OCI-LY7 (cell line): ENCODE results near the gene TNFAIP1. TPM values are rescaled to one million over a fixed set of nuclear protein-coding genes. Genes with fewer than 3 reads are reported as not detected.
A peak's percentile ranks its signal among the peaks of the same experiment; 100 is the strongest.

Experiments used
- BruUV-seq: library from RNA; stranded (reverse); fragments of 400-500 nt; replicated peaks from 2 replicates; lab custom pipeline; 2021; lab: Mats Ljungman, UMichigan
- CTCF ChIA-PET: fragments of 300-600 bp; sonication (Branson Sonifier 250); formaldehyde crosslinking; loops from one replicate; lab custom pipeline; 2022; ENCODE audit warnings: antibody characterized with exemption; ENCODE audit not compliant: unreplicated experiment; lab: Charles Lee
- POLR2A ChIA-PET: fragments of 300-600 bp; sonication (Branson Sonifier 250); formaldehyde crosslinking; loops from one replicate; lab custom pipeline; 2022; ENCODE audit warnings: antibody characterized with exemption; lab: Charles Lee
- DNase-seq: peaks from one replicate; pipeline ENCODE4 v3.0.0-alpha.2; 2015; ENCODE audit warnings: low spot score
- H2AFZ ChIP-seq: fragments of 200-600 bp; sonication (generic), shearing (Covaris generic); 2 replicates; pipeline ENCODE4 v1.6.1; 2014; ENCODE audit warnings: mild to moderate bottlenecking, antibody characterized with exemption, low read length, moderate library complexity
- H3K27ac ChIP-seq: fragments of 200-600 bp; sonication (generic); 2 replicates; pipeline ENCODE4 v1.5.1; 2014; ENCODE audit warnings: mixed run types, low read depth, mild to moderate bottlenecking, moderate library complexity, low read length, inconsistent platforms; ENCODE audit not compliant: poor library complexity, severe bottlenecking
- H3K36me3 ChIP-seq: fragments of 200-600 bp; sonication (generic); 2 replicates; pipeline ENCODE4 v1.6.1; 2014; ENCODE audit warnings: mild to moderate bottlenecking, antibody characterized with exemption, low read length, moderate library complexity, mixed read lengths; ENCODE audit not compliant: insufficient read depth
- H3K4me1 ChIP-seq: fragments of 200-600 bp; sonication (generic); 2 replicates; pipeline ENCODE4 v1.5.1; 2014; ENCODE audit warnings: mild to moderate bottlenecking, low read length; ENCODE audit not compliant: insufficient read depth, poor library complexity, severe bottlenecking
- H3K4me2 ChIP-seq: fragments of 200-600 bp; sonication (generic); 2 replicates; pipeline ENCODE4 v1.6.1; 2014; ENCODE audit warnings: mild to moderate bottlenecking, low read length
- H3K4me3 ChIP-seq: fragments of 200-600 bp; sonication (generic); 2 replicates; pipeline ENCODE4 v1.5.1; 2014; ENCODE audit warnings: mild to moderate bottlenecking, low read depth, low read length; ENCODE audit not compliant: poor library complexity, severe bottlenecking
- H3K79me2 ChIP-seq: fragments of 200-600 bp; sonication (generic); 2 replicates; pipeline ENCODE4 v1.6.1; 2016; ENCODE audit warnings: low read depth, mild to moderate bottlenecking, low read length, moderate library complexity, mixed read lengths; ENCODE audit not compliant: insufficient read depth
- H3K9me2 ChIP-seq: fragments of 200-600 bp; sonication (generic); 2 replicates; pipeline ENCODE4 v1.6.1; 2016; ENCODE audit warnings: mild to moderate bottlenecking, low read length, mixed read lengths; ENCODE audit not compliant: insufficient read depth
- H3K9me3 ChIP-seq: fragments of 200-600 bp; sonication (generic); 2 replicates; pipeline ENCODE4 v1.6.1; 2014; ENCODE audit warnings: mild to moderate bottlenecking, mixed run types, low read length, mixed read lengths
- H4K20me1 ChIP-seq: fragments of 200-600 bp; sonication (generic); 2 replicates; pipeline ENCODE4 v1.6.1; 2014; ENCODE audit warnings: mild to moderate bottlenecking, antibody characterized with exemption, low read length, moderate library complexity, mixed read lengths; ENCODE audit not compliant: insufficient read depth
- EZH2phosphoT487 ChIP-seq: fragments of 200-600 bp; sonication (generic); IDR thresholded peaks from 2 replicates; pipeline ENCODE4 v1.6.1; 2018; ENCODE audit warnings: low read depth, borderline replicate concordance, mild to moderate bottlenecking, mixed run types, antibody characterized with exemption, low read length, moderate library complexity, mixed read lengths
- intact Hi-C: fragments of 100-400 bp; cut with micrococcal nuclease; formaldehyde crosslinking; loops from one replicate; pipeline ENCODE4 v1.10.0; 2022; ENCODE audit not compliant: unreplicated experiment
- total RNA-seq, 2 experiments: library from RNA; depleted of rRNA in 1 of 2; stranded (reverse); fragments of >200 nt in 1 of 2; shearing (Covaris generic) in 1 of 2; gene quantifications; 2 replicates each; pipeline ENCODE4 v1.2.3, GENCODE V29; 2014 to 2022
- TF ChIP-seq, protein P1 (sequence below): fragments of 200-600 bp; sonication (generic); conservative IDR thresholded peaks from 2 replicates; pipeline ENCODE4 v1.5.1; 2014; ENCODE audit warnings: mild to moderate bottlenecking, antibody characterized with exemption, low read length, moderate library complexity, mixed read lengths

TNFAIP1 gene
- total RNA-seq, 2 experiments from 2014 or later: 14.7 to 15.5 TPM

DNA sequence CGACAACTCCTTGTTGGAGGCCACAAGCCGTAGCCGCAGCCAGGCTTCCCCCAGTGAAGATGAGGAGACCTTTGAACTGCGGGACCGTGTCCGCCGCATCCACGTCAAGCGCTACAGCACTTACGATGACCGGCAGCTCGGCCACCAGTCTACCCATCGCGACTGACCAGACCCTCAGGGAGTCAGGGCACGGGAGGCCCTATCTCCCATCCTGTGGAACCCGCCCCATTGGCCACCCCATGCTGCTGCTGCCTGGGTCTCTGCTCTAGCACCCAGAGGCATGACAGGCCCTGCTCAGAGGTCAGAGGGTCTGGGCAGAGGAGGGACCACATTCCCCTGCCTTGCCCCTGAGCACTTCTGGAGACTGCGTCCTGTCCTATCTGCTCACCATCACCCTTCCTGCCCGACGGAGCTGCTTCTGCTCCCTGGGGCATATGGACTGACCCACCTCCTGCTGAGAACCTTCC is 8.9 kb downstream of the TNFAIP1 start:
- BruUV-seq: no TSS peak
- peaks cover 79% of the 10 kb centered on the region for H3K36me3 ChIP-seq

DNA sequence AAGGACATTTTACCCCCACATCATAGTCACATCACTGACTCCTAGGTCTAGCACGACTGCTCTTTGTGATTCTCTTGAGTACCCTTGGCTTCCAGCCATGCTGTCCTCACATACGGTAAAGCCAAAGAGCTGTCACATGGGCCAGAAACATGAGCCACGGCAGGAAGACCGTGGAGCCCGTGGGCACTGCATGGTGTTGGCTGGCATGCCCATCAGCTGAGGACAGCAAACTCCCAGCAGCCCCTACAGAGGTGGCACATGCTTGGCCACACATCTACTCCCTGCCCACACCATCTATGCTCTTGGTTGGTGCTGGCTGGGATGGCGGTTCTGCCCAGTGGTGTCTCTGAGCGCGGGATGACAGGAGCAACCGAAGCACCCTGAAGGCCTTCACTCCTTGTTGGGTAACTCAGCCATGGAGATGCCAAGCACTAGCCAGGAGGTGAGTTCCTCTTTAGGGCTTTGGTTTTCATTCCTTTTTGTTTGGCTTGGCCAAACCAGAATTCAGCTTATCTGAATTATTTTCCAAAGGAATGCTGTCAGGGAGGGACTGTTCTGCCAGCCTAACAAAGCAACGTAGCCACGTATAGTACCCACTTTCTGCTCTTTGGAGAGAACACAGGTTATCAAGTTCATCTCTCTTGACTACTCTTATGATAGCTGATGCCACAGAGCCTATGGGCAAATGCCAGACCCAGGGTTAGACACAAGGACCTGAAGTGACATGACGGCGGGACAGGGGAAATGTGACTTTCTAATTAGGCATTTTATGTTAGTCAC is 10.0 kb downstream of the TNFAIP1 start:
- Histone ChIP-seq H2AFZ (no peak overlapping the region), H3K9me3 (no peaks in the 10 kb centered on the region), H3K4me3 (no peak overlapping the region), H3K36me3 (peaks cover 90% of the 10 kb centered on the region), H3K27ac (no peak overlapping the region), H3K4me1 (peaks cover 32% of the 10 kb centered on the region), H3K79me2 (no peaks in the 10 kb centered on the region), H3K4me2 (no peak overlapping the region), H4K20me1 (no peaks in the 10 kb centered on the region), H3K9me2 (no peaks in the 10 kb centered on the region)
- no peak for TF ChIP-seq EZH2phosphoT487
- TF ChIP-seq, protein P1, sequence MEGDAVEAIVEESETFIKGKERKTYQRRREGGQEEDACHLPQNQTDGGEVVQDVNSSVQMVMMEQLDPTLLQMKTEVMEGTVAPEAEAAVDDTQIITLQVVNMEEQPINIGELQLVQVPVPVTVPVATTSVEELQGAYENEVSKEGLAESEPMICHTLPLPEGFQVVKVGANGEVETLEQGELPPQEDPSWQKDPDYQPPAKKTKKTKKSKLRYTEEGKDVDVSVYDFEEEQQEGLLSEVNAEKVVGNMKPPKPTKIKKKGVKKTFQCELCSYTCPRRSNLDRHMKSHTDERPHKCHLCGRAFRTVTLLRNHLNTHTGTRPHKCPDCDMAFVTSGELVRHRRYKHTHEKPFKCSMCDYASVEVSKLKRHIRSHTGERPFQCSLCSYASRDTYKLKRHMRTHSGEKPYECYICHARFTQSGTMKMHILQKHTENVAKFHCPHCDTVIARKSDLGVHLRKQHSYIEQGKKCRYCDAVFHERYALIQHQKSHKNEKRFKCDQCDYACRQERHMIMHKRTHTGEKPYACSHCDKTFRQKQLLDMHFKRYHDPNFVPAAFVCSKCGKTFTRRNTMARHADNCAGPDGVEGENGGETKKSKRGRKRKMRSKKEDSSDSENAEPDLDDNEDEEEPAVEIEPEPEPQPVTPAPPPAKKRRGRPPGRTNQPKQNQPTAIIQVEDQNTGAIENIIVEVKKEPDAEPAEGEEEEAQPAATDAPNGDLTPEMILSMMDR: no peak
- ChIA-PET POLR2A (interaction anchor here (0.7 to 0.8 kb wide), 2 partner anchors 12 to 19 kb away, joined by 3 read pairs; no protein-coding TSS in a partner anchor), CTCF (no interaction called here)
- BruUV-seq: no TSS peak
- no peak for DNase-seq
- intact Hi-C loops: no loop called here

More for the DNA sequence above, 8.9 kb downstream of the TNFAIP1 start:
- H3K9me3 ChIP-seq: no peaks in the 10 kb centered on the region
- H3K4me3 ChIP-seq: no peak overlapping the region
- peak overlapping the region; percentile 54 for H3K4me2 ChIP-seq
- intact Hi-C loops: no loop called here
- TF ChIP-seq, protein P1: no peak
- TF ChIP-seq EZH2phosphoT487: no peak
- H3K4me1 ChIP-seq: peaks cover 32% of the 10 kb centered on the region
- no peak for DNase-seq
- no peaks in the 10 kb centered on the region for H4K20me1 ChIP-seq
- H2AFZ ChIP-seq: no peak overlapping the region
- ChIA-PET CTCF (no interaction called here), POLR2A (interaction anchor here (1.2 to 1.3 kb wide), 2 partner anchors 11 to 13 kb away, joined by 4 to 5 read pairs; partner anchors contain the start of gene POLDIP2)
- no peaks in the 10 kb centered on the region for H3K79me2 ChIP-seq
- H3K9me2 ChIP-seq: no peaks in the 10 kb centered on the region
- peak overlapping the region; percentile 92 for H3K27ac ChIP-seq

DNA sequence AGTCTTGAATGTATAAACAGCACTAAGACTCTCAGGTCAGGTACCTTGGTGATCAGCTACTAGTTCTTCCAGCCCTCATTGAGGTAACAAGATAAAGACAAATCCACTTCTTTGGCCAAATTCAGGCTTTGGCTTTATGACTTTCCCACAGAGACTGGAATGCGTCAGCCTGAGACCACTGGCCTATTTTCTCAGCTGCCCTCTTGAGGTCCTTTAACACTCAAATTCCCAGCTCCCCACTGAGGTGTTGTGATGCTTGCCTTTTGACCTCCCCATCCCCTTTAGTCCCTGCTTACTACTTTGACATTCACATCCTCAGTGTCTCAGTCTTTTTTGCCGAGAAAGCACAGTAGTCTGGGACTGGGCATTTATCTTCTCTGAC is 10.6 kb downstream of the TNFAIP1 start:
- BruUV-seq: TSS peak; percentile 49

More for the DNA sequence above, 10.6 kb downstream of the TNFAIP1 start:
- peaks cover 93% of the 10 kb centered on the region for H3K36me3 ChIP-seq
- no peak overlapping the region for H3K4me2 ChIP-seq
- no peak overlapping the region for H3K27ac ChIP-seq
- H3K79me2 ChIP-seq: no peaks in the 10 kb centered on the region
- H3K9me2 ChIP-seq: no peaks in the 10 kb centered on the region
- intact Hi-C loops: no loop called here
- TF ChIP-seq EZH2phosphoT487: no peak
- TF ChIP-seq, protein P1: no peak
- no peak for DNase-seq
- H2AFZ ChIP-seq: no peak overlapping the region
- ChIA-PET CTCF (no interaction called here), POLR2A (interaction anchor here (0.7 kb wide), 1 partner anchor 20 kb away, joined by 3 read pairs; no protein-coding TSS in a partner anchor)
- no peaks in the 10 kb centered on the region for H3K9me3 ChIP-seq
- no peak overlapping the region for H3K4me3 ChIP-seq
- H4K20me1 ChIP-seq: no peaks in the 10 kb centered on the region
- H3K4me1 ChIP-seq: peaks cover 32% of the 10 kb centered on the region
